GM18502 (cell line): ENCODE measurements around the gene KANSL3.
A peak's percentile ranks its signal among the peaks of the same experiment; 100 is the strongest.
"Not testable (repeated sequence)": the region's sequence is repeated elsewhere in the genome, so short reads cannot be mapped to it uniquely, and the experiment has no call there.

Experiments used
- ATAC-seq: cut with Tn5 transposase; IDR thresholded peaks from one replicate; pipeline ENCODE4 v1.9.1; 2021; ENCODE audit warnings: mild to moderate bottlenecking; ENCODE audit not compliant: unreplicated experiment, poor library complexity

Gene KANSL3

GRCh38 chr2:96638144-96639121 is at the start of gene KANSL3:
Gene KANSL3, minus strand, starts transcription at chr2:96638312. Its CDS starts 1,177 bp downstream, at chr2:96637135.
- peak; percentile 81 for ATAC-seq

GRCh38 chr2:96687266-96687665 is 49.2 kb upstream of the KANSL3 start:
- ATAC-seq = no peak

GRCh38 chr2:96685577-96686459 is 47.7 kb upstream of the KANSL3 start:
- no peak for ATAC-seq

GRCh38 chr2:96684883-96685576 is 46.9 kb upstream of the KANSL3 start:
- no peak for ATAC-seq

- no peak for ATAC-seq
Measured at GRCh38 chr2:96683972-96684820, 46.1 kb upstream of the KANSL3 start.

- no peak for ATAC-seq
Measured at GRCh38 chr2:96683307-96683706, 45.2 kb upstream of the KANSL3 start.

GRCh38 chr2:96681540-96681939 is 43.4 kb upstream of the KANSL3 start:
- ATAC-seq = no peak

- ATAC-seq = no peak
Measured at GRCh38 chr2:96680561-96681141, 42.5 kb upstream of the KANSL3 start.

- ATAC-seq = no peak
Measured at GRCh38 chr2:96679848-96680247, 41.7 kb upstream of the KANSL3 start.

GRCh38 chr2:96669539-96670215 is 31.6 kb upstream of the KANSL3 start:
- ATAC-seq = no peak

- no peak for ATAC-seq
Measured at GRCh38 chr2:96668771-96669170, 30.7 kb upstream of the KANSL3 start.

- not testable (repeated sequence) for ATAC-seq
Measured at GRCh38 chr2:96665717-96666116, 27.6 kb upstream of the KANSL3 start.

- ATAC-seq = no peak
Measured at GRCh38 chr2:96665083-96665569, 27.0 kb upstream of the KANSL3 start.

- no peak for ATAC-seq
Measured at GRCh38 chr2:96664366-96664925, 26.3 kb upstream of the KANSL3 start.

- ATAC-seq = no peak
Measured at GRCh38 chr2:96663829-96664228, 25.7 kb upstream of the KANSL3 start.

GRCh38 chr2:96663177-96663576 is 25.1 kb upstream of the KANSL3 start:
- ATAC-seq = no peak

GRCh38 chr2:96662360-96662759 is 24.2 kb upstream of the KANSL3 start:
- no peak for ATAC-seq

GRCh38 chr2:96661324-96661723 is 23.2 kb upstream of the KANSL3 start:
- no peak for ATAC-seq
